OCI-LY1 (cell line): ENCODE measurements around the gene TAF6.
A peak's percentile ranks its signal among the peaks of the same experiment; 100 is the strongest.
"Not testable (repeated sequence)": the region's sequence is repeated elsewhere in the genome, so short reads cannot be mapped to it uniquely, and the experiment has no call there.

ENCODE experiments used
- H2AFZ ChIP-seq: fragments of 200-600 bp; sonication (generic), shearing (Covaris generic); 2 replicates; pipeline ENCODE4 v1.6.0; 2014; ENCODE audit warnings: antibody characterized with exemption, mild to moderate bottlenecking, low read length
- H3F3A ChIP-seq: fragments of 200-600 bp; sonication (generic), shearing (Covaris generic); 2 replicates; pipeline ENCODE4 v1.6.0; 2014; ENCODE audit warnings: mild to moderate bottlenecking, antibody characterized with exemption, low read length, moderate library complexity; ENCODE audit not compliant: insufficient read depth
- H3K27ac ChIP-seq: fragments of 200-600 bp; sonication (generic); 2 replicates; pipeline ENCODE4 v1.5.1; 2014; ENCODE audit warnings: low read length, mixed run types, mild to moderate bottlenecking, low read depth; ENCODE audit not compliant: poor library complexity, severe bottlenecking
- H3K27me3 ChIP-seq: fragments of 200-600 bp; sonication (generic); 2 replicates; pipeline ENCODE4 v1.6.0; 2014; ENCODE audit warnings: antibody characterized with exemption, mild to moderate bottlenecking, low read length, moderate library complexity; ENCODE audit not compliant: insufficient read depth
- H3K36me3 ChIP-seq: fragments of 200-600 bp; sonication (generic); 2 replicates; pipeline ENCODE4 v1.6.1; 2014; ENCODE audit warnings: mild to moderate bottlenecking, antibody characterized with exemption, low read length, moderate library complexity, mixed read lengths; ENCODE audit not compliant: insufficient read depth
- H3K4me1 ChIP-seq: fragments of 200-600 bp; sonication (generic); 2 replicates; pipeline ENCODE4 v1.5.1; 2014; ENCODE audit warnings: mild to moderate bottlenecking, low read length, moderate library complexity; ENCODE audit not compliant: insufficient read depth, severe bottlenecking
- H3K4me2 ChIP-seq: fragments of 200-600 bp; sonication (generic), shearing (Covaris generic); 2 replicates; pipeline ENCODE4 v1.6.1; 2014; ENCODE audit warnings: low read length
- H3K4me3 ChIP-seq: fragments of 200-600 bp; sonication (generic); 2 replicates; pipeline ENCODE4 v1.5.1; 2014; ENCODE audit warnings: low read length, low read depth, mild to moderate bottlenecking, mixed read lengths; ENCODE audit not compliant: poor library complexity, severe bottlenecking
- H3K79me2 ChIP-seq: fragments of 200-600 bp; shearing (Covaris generic); 2 replicates; pipeline ENCODE4 v1.6.1; 2016; ENCODE audit warnings: mixed run types, low read length, mixed read lengths; ENCODE audit not compliant: insufficient read depth
- H3K9ac ChIP-seq: fragments of 200-600 bp; sonication (generic), shearing (Covaris generic); 2 replicates; pipeline ENCODE4 v1.6.1; 2014; ENCODE audit warnings: mild to moderate bottlenecking, low read length, mixed read lengths
- H3K9me2 ChIP-seq: fragments of 200-600 bp; sonication (generic), shearing (Covaris generic); 2 replicates; pipeline ENCODE4 v1.6.1; 2014; ENCODE audit warnings: low read depth, mild to moderate bottlenecking, low read length, mixed read lengths
- H3K9me3 ChIP-seq: fragments of 200-600 bp; shearing (Covaris generic); 2 replicates; pipeline ENCODE4 v1.6.1; 2014; ENCODE audit warnings: low read length, mixed read lengths
- H4K20me1 ChIP-seq: fragments of 200-600 bp; sonication (generic), shearing (Covaris generic); 2 replicates; pipeline ENCODE4 v1.6.0; 2016; ENCODE audit warnings: mild to moderate bottlenecking, low read length; ENCODE audit not compliant: insufficient read depth
- EZH2 ChIP-seq: fragments of 200-600 bp; sonication (generic), shearing (Covaris generic); IDR thresholded peaks from 2 replicates; pipeline ENCODE4 v1.8.0; 2017; ENCODE audit warnings: borderline replicate concordance, mixed run types, mild to moderate bottlenecking, antibody characterized with exemption, low read length, moderate library complexity, mixed read lengths
- TF ChIP-seq, protein P1 (sequence below): fragments of 200-600 bp; sonication (generic), shearing (Covaris generic); IDR thresholded peaks from 2 replicates; pipeline ENCODE4 v1.5.1; 2017; ENCODE audit warnings: mild to moderate bottlenecking, antibody characterized with exemption, low read length, moderate library complexity, mixed read lengths

TAF6 gene

DNA sequence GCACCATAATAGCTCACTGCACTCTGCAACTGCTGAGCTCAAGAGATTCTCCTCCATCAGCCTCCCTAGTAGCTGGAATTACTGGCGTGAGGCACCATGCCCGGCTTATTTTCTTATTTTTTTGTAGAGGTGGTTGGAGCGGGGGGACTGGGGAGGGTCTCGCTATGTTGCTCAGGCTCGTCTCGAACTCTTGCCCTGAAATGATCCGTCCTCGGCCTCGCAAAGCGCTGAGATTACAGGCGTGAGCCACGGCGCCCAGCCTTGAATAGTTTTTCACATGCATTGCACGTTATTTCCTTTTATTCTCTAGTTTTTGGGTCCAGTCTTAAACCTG is 29.0 kb upstream of the TAF6 start:
- Histone ChIP-seq H3K27me3 (no peaks in the 10 kb centered on the region), H3K4me2 (peak overlapping the region; percentile 79), H3K9me2 (no peaks in the 10 kb centered on the region), H3K9me3 (no peaks in the 10 kb centered on the region), H3K79me2 (peaks cover 11% of the 10 kb centered on the region), H3K4me1 (peaks cover 40% of the 10 kb centered on the region), H3F3A (peaks cover 5% of the 10 kb centered on the region; the same call in 1 of the 2 replicates), H3K27ac (peak overlapping the region; percentile 70), H4K20me1 (no peaks in the 10 kb centered on the region), H3K36me3 (peaks cover 20% of the 10 kb centered on the region; the same call in 1 of the 2 replicates), H3K9ac (peak overlapping the region; percentile 69), H3K4me3 (peak overlapping the region; percentile 79), H2AFZ (peak overlapping the region; percentile 41)
- TF ChIP-seq, protein P1, sequence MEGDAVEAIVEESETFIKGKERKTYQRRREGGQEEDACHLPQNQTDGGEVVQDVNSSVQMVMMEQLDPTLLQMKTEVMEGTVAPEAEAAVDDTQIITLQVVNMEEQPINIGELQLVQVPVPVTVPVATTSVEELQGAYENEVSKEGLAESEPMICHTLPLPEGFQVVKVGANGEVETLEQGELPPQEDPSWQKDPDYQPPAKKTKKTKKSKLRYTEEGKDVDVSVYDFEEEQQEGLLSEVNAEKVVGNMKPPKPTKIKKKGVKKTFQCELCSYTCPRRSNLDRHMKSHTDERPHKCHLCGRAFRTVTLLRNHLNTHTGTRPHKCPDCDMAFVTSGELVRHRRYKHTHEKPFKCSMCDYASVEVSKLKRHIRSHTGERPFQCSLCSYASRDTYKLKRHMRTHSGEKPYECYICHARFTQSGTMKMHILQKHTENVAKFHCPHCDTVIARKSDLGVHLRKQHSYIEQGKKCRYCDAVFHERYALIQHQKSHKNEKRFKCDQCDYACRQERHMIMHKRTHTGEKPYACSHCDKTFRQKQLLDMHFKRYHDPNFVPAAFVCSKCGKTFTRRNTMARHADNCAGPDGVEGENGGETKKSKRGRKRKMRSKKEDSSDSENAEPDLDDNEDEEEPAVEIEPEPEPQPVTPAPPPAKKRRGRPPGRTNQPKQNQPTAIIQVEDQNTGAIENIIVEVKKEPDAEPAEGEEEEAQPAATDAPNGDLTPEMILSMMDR: no peak
- no peak for TF ChIP-seq EZH2

- Histone ChIP-seq H3K9ac (no peak overlapping the region), H2AFZ (no peak overlapping the region), H3K9me2 (no peaks in the 10 kb centered on the region), H3K36me3 (peaks cover 13% of the 10 kb centered on the region; the same call in 1 of the 2 replicates), H3K4me1 (peaks cover 31% of the 10 kb centered on the region), H3K4me2 (no peak overlapping the region), H3F3A (peaks cover 5% of the 10 kb centered on the region; the same call in 1 of the 2 replicates), H3K4me3 (no peak overlapping the region), H3K27me3 (no peaks in the 10 kb centered on the region), H4K20me1 (no peaks in the 10 kb centered on the region), H3K27ac (no peak overlapping the region), H3K9me3 (no peaks in the 10 kb centered on the region), H3K79me2 (peaks cover 11% of the 10 kb centered on the region)
- TF ChIP-seq, protein P1: no peak
- TF ChIP-seq EZH2: no peak
Measured at GRCh38 chr7:100147278-100147677, 28.1 kb upstream of the TAF6 start.

DNA sequence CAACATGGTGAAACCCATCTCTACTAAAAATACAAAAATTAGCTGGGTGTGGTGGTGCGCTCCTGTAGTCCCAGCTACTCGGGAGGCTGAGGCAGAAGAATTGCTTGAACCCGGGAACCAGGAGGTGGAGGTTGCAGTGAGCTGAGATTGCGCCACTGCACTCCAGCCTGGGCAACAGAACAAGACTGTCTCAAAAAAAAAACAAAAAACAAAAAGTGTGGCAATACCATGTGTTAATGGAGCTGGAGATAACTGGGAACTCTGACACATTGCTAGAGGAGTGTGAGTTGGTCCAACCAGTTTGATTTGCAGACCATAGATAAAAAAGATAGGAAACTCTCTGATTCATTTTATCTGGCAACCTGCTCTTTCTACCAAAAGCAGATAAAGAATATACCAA is 27.2 kb upstream of the TAF6 start:
- H3K4me1 ChIP-seq: peaks cover 23% of the 10 kb centered on the region
- H4K20me1 ChIP-seq, H3K4me2 ChIP-seq, H3K27me3 ChIP-seq, H3K4me3 ChIP-seq, H3K9ac ChIP-seq, H3F3A ChIP-seq, H3K36me3 ChIP-seq, H2AFZ ChIP-seq, H3K9me2 ChIP-seq, H3K9me3 ChIP-seq, H3K27ac ChIP-seq: not testable (repeated sequence)
- peaks cover 11% of the 10 kb centered on the region for H3K79me2 ChIP-seq

DNA sequence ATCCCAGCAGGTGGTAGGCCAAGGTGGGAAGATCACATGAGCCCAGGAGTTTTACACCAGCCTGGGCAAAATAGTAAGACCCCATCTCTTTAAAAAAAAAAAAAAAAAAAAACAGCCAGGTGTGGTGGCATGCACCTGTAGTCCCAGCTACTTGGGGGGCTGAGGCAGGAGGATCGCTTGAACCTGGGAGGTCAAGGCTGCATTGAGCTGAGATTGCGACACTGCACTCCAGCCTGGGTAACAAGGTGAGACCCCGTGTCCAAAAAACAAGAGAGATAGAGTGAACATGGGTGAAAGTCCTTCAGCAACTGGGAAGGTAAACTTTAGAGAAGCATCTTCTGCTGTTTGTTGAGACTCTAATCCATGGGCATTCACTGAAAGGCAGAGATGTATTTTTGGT is 23.3 kb upstream of the TAF6 start:
- Histone ChIP-seq H3K9me2 (no peaks in the 10 kb centered on the region), H4K20me1 (no peaks in the 10 kb centered on the region), H3K27ac (no peak overlapping the region), H3K27me3 (no peaks in the 10 kb centered on the region), H3K9ac (no peak overlapping the region), H3K36me3 (no peaks in the 10 kb centered on the region), H2AFZ (no peak overlapping the region), H3K79me2 (no peaks in the 10 kb centered on the region), H3K4me1 (peaks cover 15% of the 10 kb centered on the region), H3F3A (no peaks in the 10 kb centered on the region), H3K4me2 (no peak overlapping the region), H3K4me3 (no peak overlapping the region), H3K9me3 (no peaks in the 10 kb centered on the region)
- TF ChIP-seq, protein P1: no peak
- no peak for TF ChIP-seq EZH2
